ENCODE measurements around the gene VWA5A.

Gene VWA5A

GRCh38 chr11:124074554-124074953 is 40.7 kb upstream of the VWA5A start:
- TF ChIP-seq CTCF (IDR thresholded peaks at IDR 0.05; ENCODE audit: extremely low read depth, missing control alignments), result no peak
- no peak for DNase-seq (ENCODE audit: low spot score)

GRCh38 chr11:124075492-124075840 is 39.8 kb upstream of the VWA5A start:
- TF ChIP-seq CTCF (IDR thresholded peaks at IDR 0.05; ENCODE audit: extremely low read depth, missing control alignments), result no peak

GRCh38 chr11:124075841-124076651 is 39.2 kb upstream of the VWA5A start:
- peak; percentile 27 for DNase-seq (ENCODE audit: low spot score)
- no peak for TF ChIP-seq CTCF (IDR thresholded peaks at IDR 0.05; ENCODE audit: extremely low read depth, missing control alignments)

More at GRCh38 chr11:124075492-124075840, 39.8 kb upstream of the VWA5A start:
- no peak for DNase-seq (ENCODE audit: low spot score)

- DNase-seq (ENCODE audit: low spot score), result no peak
- TF ChIP-seq CTCF (IDR thresholded peaks at IDR 0.05; ENCODE audit: extremely low read depth, missing control alignments), result no peak
Observed at GRCh38 chr11:124077266-124077665, 38.0 kb upstream of the VWA5A start.

GRCh38 chr11:124078591-124078990 is 36.7 kb upstream of the VWA5A start:
- DNase-seq (ENCODE audit: low spot score), result no peak
- TF ChIP-seq CTCF (IDR thresholded peaks at IDR 0.05; ENCODE audit: extremely low read depth, missing control alignments), result no peak

- no peak for TF ChIP-seq CTCF (IDR thresholded peaks at IDR 0.05; ENCODE audit: extremely low read depth, missing control alignments)
- DNase-seq (ENCODE audit: low spot score), result no peak
Observed at GRCh38 chr11:124079631-124080326, 35.5 kb upstream of the VWA5A start.

GRCh38 chr11:124080327-124081001 is 34.8 kb upstream of the VWA5A start:
- no peak for TF ChIP-seq CTCF (IDR thresholded peaks at IDR 0.05; ENCODE audit: extremely low read depth, missing control alignments)
- no peak for DNase-seq (ENCODE audit: low spot score)

Data from GM20000 (cell line).